Heart left ventricle (tissue), 16 donors: Measurements from ENCODE around the gene CSRP2. TPM values are rescaled to one million over a fixed set of nuclear protein-coding genes. Genes with fewer than 3 reads are reported as not detected.

Source experiments
- ATAC-seq, 4 donors: fragments of 200-7000 bp; cut with Tn5 transposase; one replicate each; pipeline ENCODE4 v1.9.1; 2020 to 2022; ENCODE audit warnings: moderate library complexity in 4 of 4, mild to moderate bottlenecking in 3 of 4, moderate number of reproducible peaks in 1 of 4
- DNase-seq, 5 donors: peaks; one replicate each; pipeline ENCODE4 v3.0.0-alpha.2; 2020
- H3K27ac ChIP-seq, 12 donors: fragments of 200-600 bp; sonication (generic) in 4 of 12; one replicate each; pipeline versions ENCODE4 v1.5.0 to v1.8.0; 2016 to 2022; ENCODE audit warnings: mild to moderate bottlenecking in 2 of 12
- H3K27me3 ChIP-seq, 9 donors: fragments of 200-600 bp; sonication (generic) in 2 of 9; one replicate each; pipeline versions ENCODE4 v1.5.1 to v1.8.0; 2016 to 2022; ENCODE audit warnings: mild to moderate bottlenecking in 3 of 9
- H3K36me3 ChIP-seq, 9 donors: fragments of 200-600 bp; sonication (generic) in 2 of 9; one replicate each; pipeline versions ENCODE4 v1.5.0 to v1.8.0; 2018 to 2022; ENCODE audit warnings: mild to moderate bottlenecking in 2 of 9
- H3K4me1 ChIP-seq, 12 donors: fragments of 200-600 bp; sonication (generic) in 4 of 12; one replicate each; pipeline versions ENCODE4 v1.5.0 to v1.8.0; 2016 to 2022; ENCODE audit warnings: mild to moderate bottlenecking in 3 of 12
- H3K4me3 ChIP-seq, 12 donors: fragments of 200-600 bp; sonication (generic) in 4 of 12; one replicate each; pipeline versions ENCODE4 v1.5.0 to v1.8.0; 2017 to 2022; ENCODE audit warnings: mild to moderate bottlenecking in 9 of 12, moderate library complexity in 4 of 12
- H3K9me3 ChIP-seq, 12 donors: fragments of 200-600 bp; sonication (generic) in 4 of 12; one replicate each; pipeline versions ENCODE4 v1.5.0 to v1.8.0; 2016 to 2022; ENCODE audit warnings: mild to moderate bottlenecking in 1 of 12
- CTCF ChIP-seq, 12 donors: fragments of 200-600 bp; sonication (generic) in 4 of 12; IDR thresholded peaks; one replicate each; pipeline versions ENCODE4 v1.5.0 to v1.8.0; 2018 to 2022; ENCODE audit warnings: antibody characterized with exemption in 12 of 12, mild to moderate bottlenecking in 5 of 12
- POLR2A ChIP-seq, 2 donors: fragments of 450-650 bp; IDR thresholded peaks; one replicate each; pipeline ENCODE4 v1.6.1; 2017; ENCODE audit warnings: antibody characterized with exemption in 2 of 2, mild to moderate bottlenecking in 2 of 2, moderate library complexity in 2 of 2
- WGBS, 4 donors: extraction: QIAGEN DNeasy Blood & Tissue Kit in 2 of 4; methylation state at CpG; one replicate each; pipeline versions ENCODE4 v1.1.5 to v1.1.7; 2013 to 2018; 5-methylcytosine and 5-hydroxymethylcytosine counted together
- intact Hi-C, 10 donors: fragments of 100-400 bp; cut with DNase I; formaldehyde crosslinking; loops; one replicate each; pipeline versions ENCODE4 v1.11.1 to v1.14.2; 2022
- polyA plus RNA-seq, 2 donors: library from polyadenylated mRNA; stranded (reverse); fragments of 200-250 nt; gene quantifications; one replicate each; pipeline ENCODE4 v1.2.3, GENCODE V29; 2013
- total RNA-seq, 9 donors: library from RNA; depleted of rRNA in 2 of 9; stranded (reverse); fragments of >200 nt in 2 of 9; fragmentation: NEBNext Ultra II Directional in 3 of 9; extraction: Animal tissue kit (Norgen Biotek cat#: 25700) in 3 of 9; gene quantifications; one replicate each; pipeline versions ENCODE4 v1.1.0 to v1.2.4, GENCODE V29; 2016 to 2023
- donor health status: ischemic (EF 13 %, LVEDD 7.1; RV severe dilation, severe dysfunction).
- donor health status: healthy with polysubstance abuse.
- donor health status: DM: no; HTN: yes; CAD: no.
- donor health status: DM: no; HTN: no; CAD: no.
- donor health status: ischemic (EF 25% LVEDD 6.9; RV normal size, moderate dysfunction).
- donor health status: ischemic (EF 25% LVEDD 5.7; RV mildly dilated, moderate dysfunction).
- donor health status: healthy.
- donor health status: DM: yes; HTN: yes; CAD: no.
- donor health status: ischemic (EF 35%, LVEDD 5.7; RV mildly dilated, moderate dysfunction).
- donor health status: nonischemic (EF 11% LVEDD 7.7; RV severe dilation, severe dysfunction).
- donor health status: DM: yes; HTN: yes; CAD: no.
- donor health status: PGD.
- donor health status: ischemic (EF 29% LVEDD 5.4; RV normal size, mild dysfunction).
- donor health status: nonischemic (EF 23%, LVEDD 6.1; RV moderate dilation, normal function).

CSRP2 gene
- total and polyA plus RNA-seq, 11 donors = 16.2 to 41.6 (median 30.1) TPM

- Histone ChIP-seq H3K4me3 (no peak overlapping the region), H3K27ac (no peak overlapping the region), H3K27me3 (no peaks in the 10 kb centered on the region), H3K36me3 (no peaks in the 10 kb centered on the region), H3K9me3 (no peaks in the 10 kb centered on the region), H3K4me1 (peaks cover 0 to 20% (median 1%) of the 10 kb centered on the region in 12 donors)
- intact Hi-C loops = no loop called here
- WGBS, 4 donors = 90 to 95% (median 93%) methylated on average over 2 of the region's 2 CpGs
- DNase-seq = no peak
- TF ChIP-seq POLR2A (IDR thresholded peaks at IDR 0.05) (no peak), CTCF (IDR thresholded peaks at IDR 0.05) (no peak)
- ATAC-seq = no peak
Observed at GRCh38 chr12:76914102-76914859, 35.5 kb upstream of the CSRP2 start.

GRCh38 chr12:76909290-76909689 is 30.5 kb upstream of the CSRP2 start:
- no peaks in the 10 kb centered on the region for H3K36me3 ChIP-seq
- intact Hi-C loops = no loop called here
- H3K27me3 ChIP-seq = no peaks in the 10 kb centered on the region
- H3K4me1 ChIP-seq = peaks cover 0 to under 1% (median 0%) of the 10 kb centered on the region in 12 donors
- DNase-seq (no peak), ATAC-seq (no peak)
- no peak for TF ChIP-seq CTCF (IDR thresholded peaks at IDR 0.05)
- no peak for TF ChIP-seq POLR2A (IDR thresholded peaks at IDR 0.05)
- H3K27ac ChIP-seq = no peak overlapping the region
- H3K9me3 ChIP-seq = no peaks in the 10 kb centered on the region
- WGBS, 4 donors = 85 to 89% (median 87%) methylated on average over 4 of the region's 4 CpGs
- no peak overlapping the region for H3K4me3 ChIP-seq

GRCh38 chr12:76908303-76909017 is 29.6 kb upstream of the CSRP2 start:
- Histone ChIP-seq H3K27ac (no peak overlapping the region), H3K36me3 (no peaks in the 10 kb centered on the region), H3K9me3 (no peaks in the 10 kb centered on the region), H3K4me1 (no peaks in the 10 kb centered on the region), H3K4me3 (no peak overlapping the region), H3K27me3 (no peaks in the 10 kb centered on the region)
- no peak for ATAC-seq
- no peak for TF ChIP-seq CTCF (IDR thresholded peaks at IDR 0.05)
- TF ChIP-seq POLR2A (IDR thresholded peaks at IDR 0.05) = no peak
- DNase-seq = no peak
- WGBS, 4 donors = 72 to 77% (median 74%) methylated on average over 6 of the region's 6 CpGs
- intact Hi-C loops = no loop called here

- TF ChIP-seq CTCF (IDR thresholded peaks at IDR 0.05) (no peak), POLR2A (IDR thresholded peaks at IDR 0.05) (no peak)
- Histone ChIP-seq H3K4me1 (peaks cover 0 to 14% (median 0%) of the 10 kb centered on the region in 12 donors), H3K36me3 (no peaks in the 10 kb centered on the region), H3K27me3 (no peaks in the 10 kb centered on the region), H3K27ac (no peak overlapping the region), H3K9me3 (no peaks in the 10 kb centered on the region), H3K4me3 (no peak overlapping the region)
- intact Hi-C loops = no loop called here
- 61 to 67% (median 65%) methylated on average over 4 of the region's 4 CpGs for WGBS, 4 donors
- ATAC-seq (no peak), DNase-seq (no peak)
Observed at GRCh38 chr12:76901628-76902380, 23.0 kb upstream of the CSRP2 start.
